IMR-90 (cell line): ENCODE measurements around the gene PLXDC2. TPM values are rescaled to one million over a fixed set of nuclear protein-coding genes. Genes with fewer than 3 reads are reported as not detected.

Source experiments
- ATAC-seq: fragments of 200-7000 bp; cut with Tn5 transposase; 2 replicates; pipeline ENCODE4 v1.9.1; 2020; ENCODE audit warnings: low read depth, mild to moderate bottlenecking, moderate library complexity
- BruUV-seq: library from RNA; stranded (reverse); fragments of 400-500 nt; replicated peaks from 2 replicates; lab custom pipeline; 2021; lab: Mats Ljungman, UMichigan
- CTCF ChIA-PET: fragments of 300-600 bp; formaldehyde crosslinking; extraction: SDS; loops from one replicate; lab custom pipeline; 2021; ENCODE audit warnings: antibody characterized with exemption; lab: Yijun Ruan, JAX
- POLR2A ChIA-PET: fragments of 300-600 bp; sonication (Branson Sonifier 250); formaldehyde crosslinking; loops from one replicate; lab custom pipeline; 2022; ENCODE audit warnings: antibody characterized with exemption; ENCODE audit not compliant: unreplicated experiment; lab: Charles Lee
- DNase-seq: peaks from one replicate; pipeline ENCODE4 v3.0.0; 2013
- H2AFZ ChIP-seq: replicated peaks from 2 replicates; pipeline ENCODE3; 2013; ENCODE audit warnings: low read length, mild to moderate bottlenecking; ENCODE audit not compliant: poor library complexity
- H2AK5ac ChIP-seq: 2 replicates; pipeline ENCODE4 v1.6.1; 2013; ENCODE audit warnings: low read depth, low read length, inconsistent platforms
- H2AK9ac ChIP-seq: replicated peaks from 2 replicates; pipeline ENCODE3; 2013; ENCODE audit warnings: mild to moderate bottlenecking, low read depth, low read length, moderate library complexity; ENCODE audit not compliant: poor library complexity
- H2BK120ac ChIP-seq: 2 replicates; pipeline ENCODE4 v1.6.1; 2013; ENCODE audit warnings: low read depth, low read length, inconsistent platforms
- H2BK15ac ChIP-seq: 3 replicates; pipeline ENCODE4 v1.6.1; 2013; ENCODE audit warnings: low read depth, low read length, inconsistent platforms
- H2BK20ac ChIP-seq: 2 replicates; pipeline ENCODE4 v1.6.1; 2013; ENCODE audit warnings: low read depth, mild to moderate bottlenecking, inconsistent platforms, low read length, moderate library complexity
- H2BK5ac ChIP-seq: 2 replicates; pipeline ENCODE4 v1.6.1; 2013; ENCODE audit warnings: mild to moderate bottlenecking, low read depth, low read length, inconsistent platforms; ENCODE audit not compliant: poor library complexity, severe bottlenecking
- H3K14ac ChIP-seq: replicated peaks from 2 replicates; pipeline ENCODE4 v1.6.1; 2013; ENCODE audit warnings: low read depth, low read length, inconsistent platforms
- H3K18ac ChIP-seq: 2 replicates; pipeline ENCODE4 v1.6.1; 2013; ENCODE audit warnings: low read depth, low read length, control low read depth
- H3K23ac ChIP-seq: 2 replicates; pipeline ENCODE4 v1.6.1; 2013; ENCODE audit warnings: low read depth, low read length, inconsistent platforms
- H3K27ac ChIP-seq: 2 replicates; pipeline ENCODE4 v1.5.1; 2013; ENCODE audit warnings: mild to moderate bottlenecking, control low read depth, low read length; ENCODE audit not compliant: insufficient read depth
- H3K27me3 ChIP-seq: 2 replicates; pipeline ENCODE4 v1.6.1; 2013; ENCODE audit warnings: low read length; ENCODE audit not compliant: control insufficient read depth, insufficient read depth
- H3K36me3 ChIP-seq: 2 replicates; pipeline ENCODE4 v1.6.1; 2013; ENCODE audit warnings: low read length, mixed read lengths; ENCODE audit not compliant: control insufficient read depth, insufficient read depth
- H3K4ac ChIP-seq: 2 replicates; pipeline ENCODE4 v1.6.1; 2013; ENCODE audit warnings: low read depth, low read length, inconsistent platforms
- H3K4me1 ChIP-seq: 2 replicates; pipeline ENCODE4 v1.6.1; 2013; ENCODE audit warnings: low read length, mixed read lengths; ENCODE audit not compliant: control insufficient read depth, insufficient read depth
- H3K4me2 ChIP-seq: 2 replicates; pipeline ENCODE4 v1.6.1; 2013; ENCODE audit warnings: low read depth, mild to moderate bottlenecking, control low read depth, low read length, moderate library complexity
- H3K4me3 ChIP-seq: 2 replicates; pipeline ENCODE4 v1.5.1; 2013; ENCODE audit warnings: low read depth, mild to moderate bottlenecking, control low read depth, low read length, moderate library complexity; ENCODE audit not compliant: insufficient read depth
- H3K56ac ChIP-seq: 2 replicates; pipeline ENCODE4 v1.6.1; 2013; ENCODE audit warnings: low read length, inconsistent platforms; ENCODE audit not compliant: insufficient read depth; ENCODE audit errors: extremely low read depth
- H3K79me1 ChIP-seq, 2 experiments: 2 replicates each; pipeline ENCODE4 v1.6.1; 2013; ENCODE audit warnings: low read length in 2 of 2, inconsistent platforms in 1 of 2, low read depth in 1 of 2
- H3K9ac ChIP-seq: 2 replicates; pipeline ENCODE4 v1.6.1; 2013; ENCODE audit warnings: low read depth, low read length, control low read depth
- H3K9me1 ChIP-seq: 2 replicates; pipeline ENCODE4 v1.6.1; 2013; ENCODE audit warnings: low read length, inconsistent platforms; ENCODE audit not compliant: insufficient read depth
- H3K9me3 ChIP-seq: 2 replicates; pipeline ENCODE4 v1.6.1; 2013; ENCODE audit warnings: low read length; ENCODE audit not compliant: control insufficient read depth, insufficient read depth
- H4K20me1 ChIP-seq: 2 replicates; pipeline ENCODE4 v1.6.1; 2013; ENCODE audit warnings: low read length, inconsistent platforms; ENCODE audit not compliant: insufficient read depth
- H4K5ac ChIP-seq: 2 replicates; pipeline ENCODE4 v1.6.1; 2013; ENCODE audit warnings: mild to moderate bottlenecking, low read depth, low read length, control low read depth
- H4K8ac ChIP-seq, 2 experiments: 2 replicates each; pipeline ENCODE4 v1.6.1; 2013; ENCODE audit warnings: low read depth in 2 of 2, low read length in 2 of 2, control low read depth in 1 of 2, inconsistent platforms in 1 of 2
- H4K91ac ChIP-seq: 2 replicates; pipeline ENCODE4 v1.6.1; 2013; ENCODE audit warnings: low read depth, low read length, inconsistent platforms; ENCODE audit not compliant: insufficient read depth
- CHD1 ChIP-seq: IDR thresholded peaks from 2 replicates; pipeline ENCODE4 v1.6.1; 2012; ENCODE audit warnings: low read depth, low read length, improper control_type of control experiment
- MAFK ChIP-seq: IDR thresholded peaks from 2 replicates; pipeline ENCODE4 v1.6.1; 2012; ENCODE audit warnings: low read depth, low read length, improper control_type of control experiment
- MAZ ChIP-seq: IDR thresholded peaks from 2 replicates; pipeline ENCODE4 v1.6.1; 2012; ENCODE audit warnings: low read depth, mild to moderate bottlenecking, low read length, improper control_type of control experiment, moderate library complexity, borderline replicate concordance
- MXI1 ChIP-seq: IDR thresholded peaks from 2 replicates; pipeline ENCODE4 v1.6.1; 2012; ENCODE audit warnings: low read depth, mild to moderate bottlenecking, low read length, moderate library complexity, borderline replicate concordance
- RCOR1 ChIP-seq: IDR thresholded peaks from 2 replicates; pipeline ENCODE4 v1.6.1; 2012; ENCODE audit warnings: mild to moderate bottlenecking, low read length, improper control_type of control experiment; ENCODE audit not compliant: insufficient replicate concordance
- SMC3 ChIP-seq: fragments of 150-350 bp; IDR thresholded peaks from 2 replicates; pipeline ENCODE4 v1.6.1; 2016; ENCODE audit warnings: low read depth, mild to moderate bottlenecking, antibody characterized with exemption, low read length, moderate library complexity
- WGBS, 2 experiments: methylation state at CpG; one replicate each; pipeline versions ENCODE4 v1.1.5 to v1.1.7; 2013; ENCODE audit warnings: missing lambda C conversion rate in 2 of 2; ENCODE audit not compliant: insufficient read length in 1 of 2; ENCODE audit errors: extremely low coverage in 2 of 2; 5-methylcytosine and 5-hydroxymethylcytosine counted together
- dilution Hi-C: fragments of 300-500 bp; cut with HindIII; formaldehyde crosslinking; loops from one replicate; pipeline ENCODE4 v1.14.3; 2018; ENCODE audit warnings: low sequenced_read_pairs; ENCODE audit not compliant: unreplicated experiment
- in situ Hi-C: fragments of 300-500 bp; cut with MboI; formaldehyde crosslinking; loops from 3 replicates; pipeline ENCODE4 v1.14.3; 2019; ENCODE audit warnings: low sequenced_read_pairs, inconsistent platforms, mixed read lengths
- intact Hi-C: fragments of 100-400 bp; cut with micrococcal nuclease; formaldehyde crosslinking; loops from 2 replicates; pipeline ENCODE4 v1.10.0; 2022
- polyA plus RNA-seq, 3 experiments: library from polyadenylated mRNA; depleted of rRNA; stranded (reverse); fragments of >200 nt; gene quantifications; 2 replicates each; pipeline ENCODE4 v1.2.3, GENCODE V29; 2012; ENCODE audit warnings: low replicate concordance in 1 of 3
- total RNA-seq: library from RNA; depleted of rRNA; stranded (reverse); fragments of >200 nt; gene quantifications from 2 replicates; pipeline ENCODE4 v1.2.3, GENCODE V29; 2012

PLXDC2 gene
- total and polyA plus RNA-seq, 2 of the 4 experiments (the other 2 are of a cell fraction) = 3.2 to 6.1 TPM

GRCh38 chr10:19876570-19876969 is 60.3 kb downstream of the PLXDC2 start:
- no peak overlapping the region for H2BK120ac ChIP-seq
- H4K20me1 ChIP-seq = no peaks in the 10 kb centered on the region
- no peaks in the 10 kb centered on the region for H3K4me1 ChIP-seq
- H3K56ac ChIP-seq = no peak overlapping the region
- H2BK5ac ChIP-seq = no peak overlapping the region
- H2AK9ac ChIP-seq = no peak overlapping the region
- TF ChIP-seq SMC3 (no peak), MXI1 (no peak), CHD1 (no peak), MAFK (no peak), RCOR1 (no peak), MAZ (no peak)
- ChIA-PET CTCF (no interaction called here), POLR2A (no interaction called here)
- H3K79me1 ChIP-seq = no peaks in the 10 kb centered on the region
- H3K4ac ChIP-seq = no peak overlapping the region
- no peak overlapping the region for H4K91ac ChIP-seq
- no peak for DNase-seq
- H4K8ac ChIP-seq = no peak overlapping the region
- no peak overlapping the region for H2BK15ac ChIP-seq
- no peak overlapping the region for H4K5ac ChIP-seq
- H3K4me2 ChIP-seq = no peak overlapping the region
- H3K9me1 ChIP-seq = no peaks in the 10 kb centered on the region
- H3K9ac ChIP-seq = no peak overlapping the region
- H3K9me3 ChIP-seq = no peaks in the 10 kb centered on the region
- no peak overlapping the region for H2AFZ ChIP-seq
- dilution Hi-C loops = no loop called here
- WGBS, 2 experiments = no CpG with 5 or more reads among the region's 2 CpGs
- H3K36me3 ChIP-seq = no peaks in the 10 kb centered on the region
- H3K14ac ChIP-seq = no peak overlapping the region
- no peak for ATAC-seq
- no peak overlapping the region for H3K18ac ChIP-seq
- in situ Hi-C loops = no loop called here
- no peak overlapping the region for H2AK5ac ChIP-seq
- H3K27me3 ChIP-seq = no peaks in the 10 kb centered on the region
- H2BK20ac ChIP-seq = no peak overlapping the region
- no peak overlapping the region for H3K23ac ChIP-seq
- BruUV-seq = no TSS peak
- intact Hi-C loops = no loop called here
- H3K27ac ChIP-seq = no peak overlapping the region
- H3K4me3 ChIP-seq = no peak overlapping the region
